GM03348 (cell line): ENCODE data around the gene LMO3.
"Not testable (repeated sequence)": the region's sequence is repeated elsewhere in the genome, so short reads cannot be mapped to it uniquely, and the experiment has no call there.

Experiments used
- DNase-seq: peaks from one replicate; pipeline ENCODE4 v3.0.0; 2012; ENCODE audit warnings: low spot score

LMO3 gene

GRCh38 chr12:16545836-16546235 is 60.1 kb downstream of the LMO3 start:
- no peak for DNase-seq

DNA sequence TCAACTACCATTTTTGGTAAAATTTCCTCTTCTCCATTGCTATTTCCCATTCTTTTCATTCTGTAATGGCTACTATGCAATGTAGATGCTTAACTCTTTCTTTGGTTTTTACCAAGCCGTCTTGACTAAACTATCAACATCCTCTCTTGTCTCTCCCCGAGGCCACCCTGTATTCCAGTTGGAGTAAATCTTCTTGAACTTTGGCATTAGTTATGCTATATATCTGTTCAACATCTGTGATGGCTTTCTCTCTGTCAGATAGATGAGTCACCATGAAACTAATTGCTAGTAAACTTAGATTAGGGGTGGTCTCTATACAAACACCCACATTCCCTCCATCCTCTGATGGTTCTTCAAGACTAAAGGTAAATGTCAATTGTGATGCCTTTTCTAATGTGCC is 63.4 kb downstream of the LMO3 start:
- DNase-seq, result no peak

DNA sequence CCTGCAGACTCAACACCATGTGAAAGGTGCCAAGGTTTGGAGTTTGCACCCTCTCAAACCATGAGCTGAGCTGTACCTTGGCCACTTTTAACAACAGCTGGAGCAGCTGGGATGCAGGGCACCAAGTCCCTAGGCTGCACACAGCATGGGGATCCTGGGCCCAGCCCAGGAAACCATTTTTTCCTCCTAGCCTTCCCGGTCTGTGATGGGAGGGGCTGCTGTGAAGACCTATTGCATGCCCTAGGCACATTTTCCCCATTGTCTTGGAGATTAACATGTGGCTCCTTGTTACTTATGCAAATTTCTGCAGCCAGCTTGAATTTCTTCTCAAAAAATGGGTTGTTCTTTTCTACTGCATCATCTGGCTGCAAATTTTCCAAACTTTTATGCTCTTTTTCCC is 68.3 kb downstream of the LMO3 start:
- DNase-seq, result not testable (repeated sequence)

DNA sequence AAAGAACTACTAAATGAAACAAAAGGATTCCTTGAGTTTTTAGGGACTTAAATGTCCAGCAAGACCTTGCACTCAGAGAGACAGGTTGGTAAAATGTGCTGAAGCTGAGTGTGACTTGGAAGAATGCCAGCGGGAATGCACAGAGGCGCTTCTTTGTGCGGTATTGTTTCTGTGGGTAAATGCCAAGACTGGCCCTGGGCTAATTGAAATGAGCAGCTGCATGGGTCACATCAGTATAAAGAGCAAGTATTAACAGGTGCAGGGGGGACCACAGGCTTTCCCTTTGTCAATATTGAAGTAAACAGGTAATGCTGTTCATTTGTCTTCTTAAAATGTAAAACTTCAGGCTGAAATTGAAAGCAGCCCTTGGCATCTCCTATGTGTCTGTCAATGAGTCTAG is 74.3 kb downstream of the LMO3 start:
- no peak for DNase-seq

DNA sequence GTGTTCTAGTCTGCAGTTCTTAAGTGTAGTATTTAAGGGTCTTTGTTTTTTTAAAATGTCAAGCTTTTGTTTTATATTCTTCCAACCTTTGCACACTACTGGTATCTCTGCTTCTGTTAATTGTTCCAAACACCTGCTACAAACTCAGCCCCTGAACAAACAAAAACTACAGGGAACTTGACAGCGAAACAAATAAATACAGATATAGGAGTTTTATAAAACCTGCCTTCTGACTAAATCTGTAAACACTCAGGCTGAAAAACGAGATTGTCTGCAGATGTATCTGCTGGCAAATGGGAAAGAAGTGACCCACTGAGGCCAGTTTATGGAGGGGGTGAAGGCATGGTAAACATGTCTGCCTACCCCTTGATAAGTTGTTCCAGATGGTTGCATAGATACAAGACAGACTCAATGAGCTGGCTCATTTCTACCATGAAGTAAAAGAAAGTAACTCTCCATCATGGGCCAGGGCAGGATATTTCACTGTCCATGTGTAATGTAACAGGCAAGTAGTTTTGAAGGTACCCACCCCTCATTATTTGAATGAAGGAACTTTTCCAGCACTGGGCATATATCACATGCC is 75.6 kb downstream of the LMO3 start:
- DNase-seq, result no peak

GRCh38 chr12:16526693-16527092 is 79.3 kb downstream of the LMO3 start:
- DNase-seq, result peak; percentile 57

DNA sequence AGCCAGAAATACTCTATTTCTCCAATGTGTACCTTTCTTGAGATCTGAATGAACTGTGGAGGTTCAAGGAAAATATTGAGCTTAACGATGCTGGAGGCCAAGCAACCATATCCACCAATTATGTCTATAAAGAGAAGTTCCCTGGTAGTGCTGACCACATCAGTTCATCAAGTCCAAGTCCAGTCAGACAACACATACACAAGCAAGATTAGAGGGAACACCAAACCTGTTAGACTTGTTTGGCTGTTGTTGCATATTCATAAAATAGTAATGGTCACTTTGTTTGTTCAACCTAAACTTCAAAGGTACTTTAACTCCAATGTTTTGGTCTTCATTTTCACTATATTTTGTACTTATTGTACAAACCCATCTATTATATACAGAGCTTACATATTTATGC is 81.6 kb downstream of the LMO3 start:
- no peak for DNase-seq

GRCh38 chr12:16523951-16524331 is 82.0 kb downstream of the LMO3 start:
- no peak for DNase-seq

DNA sequence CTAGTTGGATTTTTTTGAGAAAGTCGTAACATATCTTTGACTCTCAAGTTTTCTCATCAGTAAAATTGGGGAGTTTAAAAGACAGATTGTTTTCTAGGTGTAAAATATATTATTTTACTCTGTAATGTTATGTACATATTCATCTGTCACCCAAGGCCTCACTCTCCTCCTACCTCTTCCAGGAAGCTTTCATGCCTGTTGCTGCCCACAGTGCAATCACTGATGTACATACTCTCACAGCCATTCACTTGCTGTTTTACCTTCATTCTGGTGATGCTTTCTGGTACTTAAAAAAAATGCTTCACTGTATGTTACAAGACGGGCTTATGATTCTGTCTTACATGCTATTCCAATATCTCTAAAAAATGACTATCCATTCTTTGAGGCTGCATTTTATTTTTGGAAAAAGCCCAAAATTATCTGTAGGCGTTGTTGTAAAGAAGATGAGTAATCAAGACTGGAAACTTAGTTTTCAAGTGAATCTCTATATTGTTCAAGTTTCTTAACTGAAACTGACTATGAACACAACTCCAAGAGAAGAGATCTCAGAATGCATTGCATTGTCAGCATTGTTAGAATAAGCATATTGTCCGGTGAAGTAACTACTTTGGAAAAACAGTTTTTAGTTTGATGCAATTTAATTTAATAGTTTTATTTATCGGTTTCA is 82.5 kb downstream of the LMO3 start:
- DNase-seq, result no peak

DNA sequence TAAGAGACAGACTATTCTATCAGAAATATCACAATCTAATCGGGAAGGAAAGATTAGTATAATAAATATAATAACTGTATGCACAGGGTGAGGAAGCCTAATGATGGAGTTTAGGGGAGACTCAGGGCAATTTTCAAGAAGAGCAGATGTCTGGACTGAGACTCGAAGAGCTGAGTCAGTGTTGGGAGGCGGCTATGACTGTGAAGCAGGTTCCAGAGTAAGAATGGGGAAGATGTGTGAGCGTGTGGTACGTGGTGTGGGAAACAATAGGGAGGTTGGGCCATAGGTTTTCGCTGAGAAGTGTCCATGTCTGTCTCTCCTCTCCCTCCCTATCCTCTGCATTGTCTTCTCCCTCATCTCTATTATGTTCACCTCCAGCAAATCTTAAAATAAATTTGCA is 85.6 kb downstream of the LMO3 start:
- peak; percentile 2 for DNase-seq

GRCh38 chr12:16515666-16516065 is 90.3 kb downstream of the LMO3 start:
- DNase-seq, result no peak

DNA sequence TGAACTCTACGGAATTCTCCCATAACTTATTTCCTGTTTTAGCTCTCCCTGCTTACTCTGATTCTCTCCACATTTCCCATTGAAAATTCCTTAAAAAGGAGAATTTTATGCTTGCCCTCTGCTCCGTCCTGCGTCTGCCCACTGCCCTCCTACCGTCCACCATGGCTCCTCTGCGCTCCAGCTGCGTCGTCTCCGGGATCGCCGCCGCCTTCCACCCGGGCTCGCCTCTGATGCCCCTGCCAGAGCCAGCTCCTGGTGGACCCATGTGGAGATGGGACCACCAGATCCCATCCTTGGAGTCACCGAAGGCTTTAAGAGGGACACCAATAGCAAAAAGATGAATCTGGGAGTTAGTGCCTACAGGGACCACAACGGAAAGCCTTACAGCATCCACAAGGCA is 92.7 kb downstream of the LMO3 start:
- no peak for DNase-seq

DNA sequence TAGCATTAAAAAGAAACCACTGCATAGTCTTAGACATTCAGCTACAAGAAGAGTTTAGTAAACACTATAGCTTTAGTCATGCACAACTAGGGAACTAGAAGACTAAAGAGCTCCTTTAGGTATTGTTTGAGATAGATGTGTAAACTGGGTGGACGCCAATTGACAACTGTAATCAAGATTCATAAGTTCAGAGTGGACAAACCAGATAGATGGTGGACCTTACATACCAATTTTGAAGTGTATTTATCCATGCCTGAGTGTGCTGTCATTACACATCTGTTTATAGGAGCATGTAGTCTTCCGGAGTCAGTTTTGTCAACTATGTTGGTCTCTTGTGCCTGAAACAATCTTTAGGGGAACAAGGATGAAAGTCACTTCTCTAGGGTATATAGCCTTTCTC is 96.6 kb downstream of the LMO3 start:
- DNase-seq, result no peak

DNA sequence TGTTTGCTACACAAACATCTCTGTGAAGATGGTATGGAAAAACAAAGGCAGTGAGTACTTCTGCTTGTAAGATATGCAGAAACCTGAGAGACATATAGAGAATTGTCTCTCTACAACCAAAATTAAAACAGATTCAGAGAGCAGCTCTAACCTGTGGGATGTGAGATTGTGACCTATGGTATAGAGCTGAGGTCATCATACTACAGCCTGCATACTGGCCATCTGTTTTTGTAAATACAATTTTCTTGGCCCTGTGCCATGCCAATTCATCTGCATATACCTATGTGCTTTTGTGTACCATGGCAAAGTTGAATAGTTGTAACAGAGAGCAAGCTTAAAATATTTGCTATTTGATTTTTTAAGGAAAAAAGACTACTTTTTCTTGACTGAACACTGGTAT is 99.6 kb downstream of the LMO3 start:
- no peak for DNase-seq

DNA sequence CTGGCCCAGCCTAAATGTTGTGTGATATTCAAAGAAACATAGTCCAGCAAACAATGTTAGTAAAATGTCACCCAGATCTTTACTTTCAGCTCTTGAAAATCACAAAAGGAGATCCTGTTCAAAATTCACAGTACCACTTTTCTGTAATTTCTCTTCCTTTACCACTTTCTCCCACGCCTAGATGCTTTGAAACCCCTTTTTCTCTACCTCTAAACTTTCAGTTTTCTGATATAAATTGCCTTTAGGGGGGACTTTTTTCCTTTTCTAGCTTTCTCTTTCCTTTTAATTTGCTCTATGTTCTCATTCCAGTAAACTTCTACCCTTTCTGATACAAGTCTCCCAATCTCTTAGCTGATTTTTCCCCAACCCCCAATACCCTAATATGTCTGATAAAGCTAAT is 101.8 kb downstream of the LMO3 start:
- no peak for DNase-seq

GRCh38 chr12:16499611-16500010 is 106.4 kb downstream of the LMO3 start:
- no peak for DNase-seq
